H9 (cell line): ENCODE results near the gene ATP6V0A1. TPM values are rescaled to one million over a fixed set of nuclear protein-coding genes. Genes with fewer than 3 reads are reported as not detected.

ENCODE experiments used
- DNase-seq: peaks from one replicate; pipeline ENCODE4 v3.0.0-alpha.2; 2017
- H2AFZ ChIP-seq: one replicate; pipeline ENCODE4 v1.6.1; 2013; ENCODE audit warnings: mild to moderate bottlenecking, low read length, control low read depth, moderate library complexity
- H2AK5ac ChIP-seq: 2 replicates; pipeline ENCODE4 v1.6.1; 2013; ENCODE audit warnings: low read length, control low read depth, mixed read lengths; ENCODE audit not compliant: insufficient read length
- H2BK120ac ChIP-seq: one replicate; pipeline ENCODE4 v1.6.1; 2013; ENCODE audit warnings: low read depth, mild to moderate bottlenecking, low read length, control low read depth, inconsistent platforms; ENCODE audit not compliant: poor library complexity, severe bottlenecking
- H2BK12ac ChIP-seq: 2 replicates; pipeline ENCODE4 v1.6.1; 2013; ENCODE audit warnings: low read length, control low read depth, mixed read lengths, low read depth; ENCODE audit not compliant: insufficient read length
- H2BK15ac ChIP-seq: 2 replicates; pipeline ENCODE4 v1.6.1; 2013; ENCODE audit warnings: low read depth, low read length, control low read depth
- H2BK20ac ChIP-seq: one replicate; pipeline ENCODE4 v1.6.1; 2013; ENCODE audit warnings: low read depth, mild to moderate bottlenecking, low read length, control low read depth, inconsistent platforms; ENCODE audit not compliant: poor library complexity, severe bottlenecking
- H2BK5ac ChIP-seq: 2 replicates; pipeline ENCODE4 v1.6.1; 2013; ENCODE audit warnings: low read length, control low read depth, mixed read lengths; ENCODE audit not compliant: insufficient read length
- H3K14ac ChIP-seq: 2 replicates; pipeline ENCODE4 v1.6.1; 2013; ENCODE audit warnings: low read length, control low read depth; ENCODE audit not compliant: insufficient read depth
- H3K18ac ChIP-seq: 2 replicates; pipeline ENCODE4 v1.6.1; 2013; ENCODE audit warnings: low read depth, mild to moderate bottlenecking, mixed read lengths, low read length, control low read depth; ENCODE audit not compliant: insufficient read length
- H3K23ac ChIP-seq: 2 replicates; pipeline ENCODE4 v1.6.1; 2013; ENCODE audit warnings: low read length, control low read depth, mixed read lengths, low read depth; ENCODE audit not compliant: insufficient read length
- H3K23me2 ChIP-seq: 2 replicates; pipeline ENCODE4 v1.6.1; 2013; ENCODE audit warnings: low read depth, mild to moderate bottlenecking, mixed read lengths, low read length, control low read depth; ENCODE audit not compliant: insufficient read length, poor library complexity, severe bottlenecking
- H3K27ac ChIP-seq: 2 replicates; pipeline ENCODE4 v1.5.1; 2013; ENCODE audit warnings: low read length, control low read depth, mixed read lengths, low read depth; ENCODE audit not compliant: insufficient read length
- H3K27me3 ChIP-seq: 2 replicates; pipeline ENCODE4 v1.6.1; 2013; ENCODE audit warnings: low read length, control low read depth, inconsistent platforms; ENCODE audit not compliant: insufficient read depth
- H3K4ac ChIP-seq: 2 replicates; pipeline ENCODE4 v1.6.1; 2013; ENCODE audit warnings: low read depth, mild to moderate bottlenecking, control low read depth, inconsistent platforms, low read length, moderate library complexity
- H3K4me1 ChIP-seq: 2 replicates; pipeline ENCODE4 v1.6.1; 2013; ENCODE audit warnings: low read length, control low read depth, inconsistent platforms; ENCODE audit not compliant: insufficient read depth
- H3K4me2 ChIP-seq: 2 replicates; pipeline ENCODE4 v1.6.1; 2013; ENCODE audit warnings: low read length, control low read depth, mixed read lengths; ENCODE audit not compliant: insufficient read length, insufficient read depth
- H3K56ac ChIP-seq: 2 replicates; pipeline ENCODE4 v1.6.1; 2013; ENCODE audit warnings: low read depth, mild to moderate bottlenecking, mixed read lengths, low read length, control low read depth; ENCODE audit not compliant: insufficient read length
- H3K79me1 ChIP-seq: 2 replicates; pipeline ENCODE4 v1.6.1; 2013; ENCODE audit warnings: low read depth, mild to moderate bottlenecking, moderate library complexity, low read length, control low read depth, inconsistent platforms; ENCODE audit not compliant: insufficient read depth, poor library complexity, severe bottlenecking
- H3K79me2 ChIP-seq: 2 replicates; pipeline ENCODE4 v1.6.1; 2013; ENCODE audit warnings: low read length, control low read depth, inconsistent platforms; ENCODE audit not compliant: insufficient read depth
- H3K9ac ChIP-seq: 2 replicates; pipeline ENCODE4 v1.6.1; 2013; ENCODE audit warnings: low read length, control low read depth, mixed read lengths; ENCODE audit not compliant: insufficient read length; ENCODE audit errors: extremely low read depth
- H3K9me3 ChIP-seq: one replicate; pipeline ENCODE4 v1.6.1; 2013; ENCODE audit warnings: low read depth, low read length, inconsistent platforms; ENCODE audit not compliant: control insufficient read depth
- H3T11ph ChIP-seq: one replicate; pipeline ENCODE4 v1.6.1; 2013; ENCODE audit warnings: mild to moderate bottlenecking, low read length, control low read depth, inconsistent platforms
- H4K20me1 ChIP-seq: one replicate; pipeline ENCODE4 v1.6.1; 2013; ENCODE audit not compliant: control insufficient read depth, insufficient read length, insufficient read depth
- H4K5ac ChIP-seq: 2 replicates; pipeline ENCODE4 v1.6.1; 2013; ENCODE audit warnings: low read depth, mild to moderate bottlenecking, mixed read lengths, low read length, control low read depth; ENCODE audit not compliant: insufficient read length
- H4K8ac ChIP-seq: replicated peaks from 2 replicates; pipeline ENCODE4 v1.6.1; 2013; ENCODE audit warnings: low read length, control low read depth, mixed read lengths, low read depth; ENCODE audit not compliant: insufficient read length
- H4K91ac ChIP-seq: 2 replicates; pipeline ENCODE4 v1.6.1; 2013; ENCODE audit warnings: low read depth, mild to moderate bottlenecking, moderate library complexity, mixed read lengths, low read length, control low read depth; ENCODE audit not compliant: insufficient read length
- H3K27ac Mint-ChIP-seq, 3 experiments: 2 replicates in 2 of 3; 3 replicates in 1 of 3; pipeline ENCODE4 v1.8.0; 2020 to 2021; ENCODE audit warnings: mixed read lengths in 3 of 3, mild to moderate bottlenecking in 1 of 3, moderate library complexity in 1 of 3
- H3K27me3 Mint-ChIP-seq: 2 replicates; pipeline ENCODE4 v1.8.0; 2021; ENCODE audit warnings: low read depth, mild to moderate bottlenecking, moderate library complexity, mixed read lengths
- H3K36me3 Mint-ChIP-seq, 3 experiments: 2 replicates in 2 of 3; 3 replicates in 1 of 3; pipeline ENCODE4 v1.8.0; 2020 to 2021; ENCODE audit warnings: low read depth in 3 of 3, mixed read lengths in 3 of 3; ENCODE audit not compliant: insufficient read depth in 1 of 3
- H3K4me1 Mint-ChIP-seq, 2 experiments: 2 replicates each; pipeline ENCODE4 v1.8.0; 2020; ENCODE audit warnings: mixed read lengths in 2 of 2
- H3K4me3 Mint-ChIP-seq, 2 experiments: 2 replicates in 1 of 2; 3 replicates in 1 of 2; pipeline ENCODE4 v1.8.0; 2020 to 2021; ENCODE audit warnings: mild to moderate bottlenecking in 2 of 2, mixed read lengths in 2 of 2, moderate library complexity in 1 of 2
- H3K9me3 Mint-ChIP-seq, 2 experiments: 2 replicates in 1 of 2; 3 replicates in 1 of 2; pipeline ENCODE4 v1.8.0; 2020; ENCODE audit warnings: mild to moderate bottlenecking in 2 of 2, mixed read lengths in 2 of 2, moderate library complexity in 1 of 2
- WGBS: extraction: QIAGEN DNeasy Blood & Tissue Kit; methylation state at CpG from one replicate; pipeline ENCODE4 v1.1.7; 2013; ENCODE audit warnings: missing lambda C conversion rate, low lambda C conversion rate, mixed read lengths; ENCODE audit not compliant: insufficient read length; ENCODE audit errors: extremely low coverage; 5-methylcytosine and 5-hydroxymethylcytosine counted together
- total RNA-seq: library from RNA; stranded (reverse); gene quantifications from 2 replicates; pipeline ENCODE4 v1.2.1, GENCODE V29; 2021
- TF ChIP-seq, protein P1 (sequence below): fragments of 200-600 bp; sonication (generic); conservative IDR thresholded peaks from 3 replicates; pipeline ENCODE4 v1.8.0; 2021; ENCODE audit warnings: antibody characterized with exemption, mild to moderate bottlenecking

ATP6V0A1 gene
- total RNA-seq, 1 experiment from 2014 or later, result 54.1 TPM

GRCh38 chr17:42522263-42522790 is 63.6 kb downstream of the ATP6V0A1 start:
- Histone ChIP-seq H3K56ac (no peak overlapping the region), H3K4ac (no peak overlapping the region), H4K5ac (no peak overlapping the region), H4K20me1 (no peaks in the 10 kb centered on the region), H4K8ac (no peak overlapping the region), H2AK5ac (no peak overlapping the region), H3K4me1 (peaks cover 11% of the 10 kb centered on the region; the same call in 1 of the 2 replicates), H2BK5ac (no peak overlapping the region), H2AFZ (no peak overlapping the region), H3K23me2 (no peaks in the 10 kb centered on the region), H2BK15ac (no peak overlapping the region), H3K79me1 (no peaks in the 10 kb centered on the region), H3K9ac (no peak overlapping the region), H3K18ac (no peak overlapping the region), H3K27ac (no peak overlapping the region), H3K4me2 (no peak overlapping the region), H2BK12ac (no peak overlapping the region), H3K14ac (no peak overlapping the region), H3T11ph (no peak overlapping the region), H3K27me3 (peaks cover 2% of the 10 kb centered on the region; the same call in 1 of the 2 replicates), H3K9me3 (no peaks in the 10 kb centered on the region), H2BK20ac (no peak overlapping the region), H3K79me2 (no peaks in the 10 kb centered on the region), H3K23ac (no peak overlapping the region), H2BK120ac (no peak overlapping the region), H4K91ac (no peak overlapping the region)
- Mint-ChIP-seq H3K9me3 (no peaks in the 10 kb centered on the region), H3K27me3 (peaks cover 9% of the 10 kb centered on the region), H3K27ac (no peak overlapping the region), H3K36me3 (peaks cover 0 to 30% (median 25%) of the 10 kb centered on the region in 3 experiments; a peak in 5 of 7 replicates), H3K4me1 (peaks cover 26 to 42% of the 10 kb centered on the region in 2 experiments), H3K4me3 (no peak overlapping the region; a peak in 1 of 5 replicates)
- TF ChIP-seq, protein P1, sequence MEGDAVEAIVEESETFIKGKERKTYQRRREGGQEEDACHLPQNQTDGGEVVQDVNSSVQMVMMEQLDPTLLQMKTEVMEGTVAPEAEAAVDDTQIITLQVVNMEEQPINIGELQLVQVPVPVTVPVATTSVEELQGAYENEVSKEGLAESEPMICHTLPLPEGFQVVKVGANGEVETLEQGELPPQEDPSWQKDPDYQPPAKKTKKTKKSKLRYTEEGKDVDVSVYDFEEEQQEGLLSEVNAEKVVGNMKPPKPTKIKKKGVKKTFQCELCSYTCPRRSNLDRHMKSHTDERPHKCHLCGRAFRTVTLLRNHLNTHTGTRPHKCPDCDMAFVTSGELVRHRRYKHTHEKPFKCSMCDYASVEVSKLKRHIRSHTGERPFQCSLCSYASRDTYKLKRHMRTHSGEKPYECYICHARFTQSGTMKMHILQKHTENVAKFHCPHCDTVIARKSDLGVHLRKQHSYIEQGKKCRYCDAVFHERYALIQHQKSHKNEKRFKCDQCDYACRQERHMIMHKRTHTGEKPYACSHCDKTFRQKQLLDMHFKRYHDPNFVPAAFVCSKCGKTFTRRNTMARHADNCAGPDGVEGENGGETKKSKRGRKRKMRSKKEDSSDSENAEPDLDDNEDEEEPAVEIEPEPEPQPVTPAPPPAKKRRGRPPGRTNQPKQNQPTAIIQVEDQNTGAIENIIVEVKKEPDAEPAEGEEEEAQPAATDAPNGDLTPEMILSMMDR, result no peak
- no CpG with 5 or more reads among the region's 9 CpGs for WGBS
- DNase-seq, result peak; percentile 23
